ENCODE results near the gene CD8A. TPM values are rescaled to one million over a fixed set of nuclear protein-coding genes. Genes with fewer than 3 reads are reported as not detected.

Gene CD8A
- total and polyA plus RNA-seq, 2 donors (not counting 1 experiment from before 2014, with no cell fraction given): not detected

- Histone ChIP-seq H3K9ac (ENCODE audit: insufficient read depth, low read length) (no peak overlapping the region), H3K4me2 (ENCODE audit: extremely low read depth, insufficient read depth, low read length) (no peak overlapping the region), H3K4me1 (ENCODE audit: control insufficient read depth, extremely low read depth, insufficient read depth, low read length) (no peaks in the 10 kb centered on the region), H3K4me3 (replicated peaks in 1 of 4; ENCODE audit: control extremely low read depth in 1 of 4, insufficient read depth in 1 of 4, low read depth in 3 of 4, low read length in 4 of 4) (no peak overlapping the region), H3K79me2 (ENCODE audit: control insufficient read depth, insufficient read depth, low read length) (no peaks in the 10 kb centered on the region), H3K27ac (ENCODE audit: insufficient read depth, low read length) (no peak overlapping the region), H2AFZ (ENCODE audit: low read length) (no peak overlapping the region), H4K20me1 (ENCODE audit: control insufficient read depth, extremely low read depth, insufficient read depth, low read length) (no peaks in the 10 kb centered on the region), H3K9me3 (ENCODE audit: control insufficient read depth, insufficient read depth, low read depth, low read length) (no peaks in the 10 kb centered on the region), H3K27me3 (ENCODE audit: control insufficient read depth, insufficient read depth, low read length) (no peaks in the 10 kb centered on the region), H3K36me3 (ENCODE audit: control insufficient read depth, insufficient read depth, low read length) (no peaks in the 10 kb centered on the region)
- TF ChIP-seq EZH2 (IDR thresholded peaks at IDR 0.05; ENCODE audit: low read length, missing control alignments) (no peak), CTCF (conservative IDR thresholded peaks at IDR 0.05 in 1 of 2, IDR thresholded peaks at IDR 0.05 in 1 of 2; ENCODE audit: low read depth in 1 of 2, low read length in 2 of 2) (no peak)
- no peak for DNase-seq (ENCODE audit: low read depth in 2 of 2)
Measured at GRCh38 chr2:86774862-86775261, 15.9 kb downstream of the CD8A start.

- no peaks in the 10 kb centered on the region for H3K79me2 ChIP-seq (ENCODE audit: control insufficient read depth, insufficient read depth, low read length)
- DNase-seq (ENCODE audit: low read depth in 2 of 2): no peak
- H2AFZ ChIP-seq (ENCODE audit: low read length): no peak overlapping the region
- H3K27ac ChIP-seq (ENCODE audit: insufficient read depth, low read length): no peak overlapping the region
- H3K4me1 ChIP-seq (ENCODE audit: control insufficient read depth, extremely low read depth, insufficient read depth, low read length): no peaks in the 10 kb centered on the region
- TF ChIP-seq EZH2 (IDR thresholded peaks at IDR 0.05; ENCODE audit: low read length, missing control alignments) (no peak), CTCF (conservative IDR thresholded peaks at IDR 0.05 in 1 of 2, IDR thresholded peaks at IDR 0.05 in 1 of 2; ENCODE audit: low read depth in 1 of 2, low read length in 2 of 2) (no peak)
- H3K9me3 ChIP-seq (ENCODE audit: control insufficient read depth, insufficient read depth, low read depth, low read length): no peaks in the 10 kb centered on the region
- H3K9ac ChIP-seq (ENCODE audit: insufficient read depth, low read length): no peak overlapping the region
- H4K20me1 ChIP-seq (ENCODE audit: control insufficient read depth, extremely low read depth, insufficient read depth, low read length): no peaks in the 10 kb centered on the region
- H3K4me3 ChIP-seq (replicated peaks in 1 of 4; ENCODE audit: control extremely low read depth in 1 of 4, insufficient read depth in 1 of 4, low read depth in 3 of 4, low read length in 4 of 4): no peak overlapping the region
- no peak overlapping the region for H3K4me2 ChIP-seq (ENCODE audit: extremely low read depth, insufficient read depth, low read length)
- no peaks in the 10 kb centered on the region for H3K36me3 ChIP-seq (ENCODE audit: control insufficient read depth, insufficient read depth, low read length)
- H3K27me3 ChIP-seq (ENCODE audit: control insufficient read depth, insufficient read depth, low read length): no peaks in the 10 kb centered on the region
Measured at GRCh38 chr2:86772611-86773010, 18.1 kb downstream of the CD8A start.

- DNase-seq (ENCODE audit: low read depth in 2 of 2): no peak
- Histone ChIP-seq H3K9me3 (ENCODE audit: control insufficient read depth, insufficient read depth, low read depth, low read length) (no peaks in the 10 kb centered on the region), H3K79me2 (ENCODE audit: control insufficient read depth, insufficient read depth, low read length) (no peaks in the 10 kb centered on the region), H3K4me3 (replicated peaks in 1 of 4; ENCODE audit: control extremely low read depth in 1 of 4, insufficient read depth in 1 of 4, low read depth in 3 of 4, low read length in 4 of 4) (no peak overlapping the region), H3K4me1 (ENCODE audit: control insufficient read depth, extremely low read depth, insufficient read depth, low read length) (no peaks in the 10 kb centered on the region), H3K36me3 (ENCODE audit: control insufficient read depth, insufficient read depth, low read length) (no peaks in the 10 kb centered on the region), H3K27me3 (ENCODE audit: control insufficient read depth, insufficient read depth, low read length) (no peaks in the 10 kb centered on the region), H2AFZ (ENCODE audit: low read length) (no peak overlapping the region), H3K9ac (ENCODE audit: insufficient read depth, low read length) (no peak overlapping the region), H3K27ac (ENCODE audit: insufficient read depth, low read length) (no peak overlapping the region), H3K4me2 (ENCODE audit: extremely low read depth, insufficient read depth, low read length) (no peak overlapping the region), H4K20me1 (ENCODE audit: control insufficient read depth, extremely low read depth, insufficient read depth, low read length) (no peaks in the 10 kb centered on the region)
- TF ChIP-seq CTCF (conservative IDR thresholded peaks at IDR 0.05 in 1 of 2, IDR thresholded peaks at IDR 0.05 in 1 of 2; ENCODE audit: low read depth in 1 of 2, low read length in 2 of 2) (no peak), EZH2 (IDR thresholded peaks at IDR 0.05; ENCODE audit: low read length, missing control alignments) (no peak)
Measured at GRCh38 chr2:86770816-86771301, 19.9 kb downstream of the CD8A start.
